SK-N-SH (cell line): ENCODE results near the gene PNPLA2. TPM values are rescaled to one million over a fixed set of nuclear protein-coding genes. Genes with fewer than 3 reads are reported as not detected.
A peak's percentile ranks its signal among the peaks of the same experiment; 100 is the strongest.

Experiments used
- CTCF ChIA-PET: fragments of 300-600, 350-600 bp; formaldehyde crosslinking; extraction: SDS; loops from one replicate; lab custom pipeline; 2021; lab: Yijun Ruan, JAX
- POLR2A ChIA-PET: fragments of 350-600 bp; sonication (Branson Sonifier 250); formaldehyde crosslinking; extraction: SDS; loops from one replicate; lab custom pipeline; 2020; ENCODE audit warnings: antibody characterized with exemption, inconsistent platforms; lab: Yijun Ruan, JAX
- DNase-seq: peaks from one replicate; pipeline ENCODE4 v3.0.0; 2012
- H2AFZ ChIP-seq: fragments of 200-600 bp; sonication (generic); 2 replicates; pipeline ENCODE4 v1.8.1; 2016; ENCODE audit warnings: antibody characterized with exemption, mild to moderate bottlenecking, low read depth
- H3F3A ChIP-seq: fragments of 200-600 bp; sonication (generic); replicated peaks from 2 replicates; pipeline ENCODE3; 2016; ENCODE audit warnings: antibody characterized with exemption, mild to moderate bottlenecking; ENCODE audit not compliant: insufficient read depth
- H3K27ac ChIP-seq, 2 experiments: fragments of 200-500 bp in 1 of 2; fragments of 200-600 bp in 1 of 2; sonication (Bioruptor generic) in 1 of 2; sonication (generic), shearing (Covaris generic) in 1 of 2; 2 replicates each; pipeline versions ENCODE4 v1.5.1 to v1.6.1; 2014 to 2016; ENCODE audit warnings: low read depth in 2 of 2, inconsistent platforms in 1 of 2, low read length in 1 of 2, mild to moderate bottlenecking in 1 of 2, mixed read lengths in 1 of 2
- H3K27me3 ChIP-seq: fragments of 200-600 bp; sonication (generic), shearing (Covaris generic); 2 replicates; pipeline ENCODE4 v1.6.1; 2016; ENCODE audit warnings: mixed run types; ENCODE audit not compliant: insufficient read depth
- H3K36me3 ChIP-seq, 2 experiments: fragments of 200-500 bp in 1 of 2; fragments of 200-600 bp in 1 of 2; sonication (Bioruptor generic) in 1 of 2; sonication (generic) in 1 of 2; replicated peaks in 1 of 2; 2 replicates each; pipeline versions ENCODE3 to v1.5.1; 2014 to 2016; ENCODE audit warnings: low read length in 1 of 2, mild to moderate bottlenecking in 1 of 2; ENCODE audit not compliant: insufficient read depth in 2 of 2, control insufficient read depth in 1 of 2
- H3K4me1 ChIP-seq, 2 experiments: fragments of 200-500 bp in 1 of 2; fragments of 200-600 bp in 1 of 2; sonication (Bioruptor generic) in 1 of 2; sonication (generic), shearing (Covaris generic) in 1 of 2; 2 replicates each; pipeline versions ENCODE4 v1.5.1 to v1.6.1; 2014 to 2016; ENCODE audit warnings: low read depth in 1 of 2, low read length in 1 of 2, mixed run types in 1 of 2; ENCODE audit not compliant: insufficient read depth in 2 of 2, control insufficient read depth in 1 of 2
- H3K4me2 ChIP-seq: fragments of 200-600 bp; sonication (generic), shearing (Covaris generic); 2 replicates; pipeline ENCODE4 v1.6.1; 2017; ENCODE audit warnings: mixed run types
- H3K4me3 ChIP-seq, 2 experiments: fragments of 200-500 bp in 1 of 2; fragments of 200-600 bp in 1 of 2; sonication (Bioruptor generic) in 1 of 2; sonication (generic), shearing (Covaris generic) in 1 of 2; 2 replicates each; pipeline versions ENCODE4 v1.5.1 to v1.8.1; 2014 to 2016; ENCODE audit warnings: low read depth in 2 of 2, inconsistent platforms in 1 of 2, low read length in 1 of 2, mild to moderate bottlenecking in 1 of 2, mixed read lengths in 1 of 2, moderate library complexity in 1 of 2
- H3K79me2 ChIP-seq: fragments of 200-600 bp; sonication (generic); 2 replicates; pipeline ENCODE4 v1.8.1; 2017; ENCODE audit warnings: mild to moderate bottlenecking; ENCODE audit not compliant: insufficient read depth
- H3K9ac ChIP-seq: fragments of 200-600 bp; sonication (generic); 2 replicates; pipeline ENCODE4 v1.6.1; 2017; ENCODE audit warnings: mixed run types
- H3K9me2 ChIP-seq: fragments of 200-600 bp; sonication (generic); 2 replicates; pipeline ENCODE4 v1.6.1; 2017; ENCODE audit warnings: mixed run types
- H3K9me3 ChIP-seq: fragments of 200-600 bp; sonication (generic); 2 replicates; pipeline ENCODE4 v1.6.1; 2017; ENCODE audit warnings: mixed run types, mild to moderate bottlenecking, moderate library complexity
- H4K20me1 ChIP-seq: fragments of 200-600 bp; sonication (generic); 2 replicates; pipeline ENCODE4 v1.6.1; 2017; ENCODE audit warnings: mild to moderate bottlenecking, mixed run types; ENCODE audit not compliant: insufficient read depth
- CHD2 ChIP-seq: fragments of 150-350 bp; IDR thresholded peaks from 2 replicates; pipeline ENCODE4 v1.6.1; 2018; ENCODE audit warnings: low read length; ENCODE audit not compliant: partially characterized antibody
- FOXM1 ChIP-seq: IDR thresholded peaks from 2 replicates; pipeline ENCODE4 v1.4.0; 2012; ENCODE audit warnings: low read depth, mild to moderate bottlenecking
- MXI1 ChIP-seq: IDR thresholded peaks from 2 replicates; pipeline ENCODE4 v1.6.1; 2012; ENCODE audit warnings: mild to moderate bottlenecking, low read depth, low read length, improper control_type of control experiment
- PBX3 ChIP-seq: IDR thresholded peaks from 2 replicates; pipeline ENCODE4; 2012
- REST ChIP-seq: IDR thresholded peaks from 2 replicates; pipeline ENCODE4 v1.6.1; 2012; ENCODE audit warnings: mild to moderate bottlenecking, low read depth, low read length, moderate library complexity
- USF2 ChIP-seq: fragments of 150-350 bp; IDR thresholded peaks from 2 replicates; pipeline ENCODE4 v1.6.1; 2017; ENCODE audit warnings: antibody characterized with exemption, low read length, low read depth, borderline replicate concordance
- WGBS: methylation state at CpG from one replicate; pipeline ENCODE4 v1.1.6; 2017; ENCODE audit warnings: low lambda C conversion rate; 5-methylcytosine and 5-hydroxymethylcytosine counted together
- polyA plus RNA-seq, 3 experiments: library from polyadenylated mRNA; depleted of rRNA; stranded (reverse); fragments of >200 nt; gene quantifications; 2 replicates each; pipeline ENCODE4 v1.2.3, GENCODE V29; 2012

PNPLA2 gene
- polyA plus RNA-seq, 1 of the 3 experiments (the other 2 are of a cell fraction): 60.3 TPM

GRCh38 chr11:803467-803742 lies 15.3 kb upstream of the PNPLA2 start:
- H3K9ac ChIP-seq: no peak overlapping the region

More at GRCh38 chr11:803467-803742, 15.3 kb upstream of the PNPLA2 start:
- Histone ChIP-seq H3K4me2 (peak overlapping the region; percentile 94), H3K4me1 (peaks cover 12 to 16% of the 10 kb centered on the region in 2 experiments; a peak in 2 of 4 replicates), H3K4me3 (peak overlapping the region in 1 of 2 experiments; percentile 62; a peak in 2 of 4 replicates), H3K9me3 (no peaks in the 10 kb centered on the region), H3K27ac (no peak overlapping the region), H3K27me3 (no peaks in the 10 kb centered on the region), H3K79me2 (peaks cover 45% of the 10 kb centered on the region), H4K20me1 (no peaks in the 10 kb centered on the region), H3K36me3 (peaks cover 0 to 38% of the 10 kb centered on the region in 2 experiments), H3F3A (peaks cover 12% of the 10 kb centered on the region), H2AFZ (no peak overlapping the region), H3K9me2 (no peaks in the 10 kb centered on the region)
- no CpG with 5 or more reads among the region's 8 CpGs for whole genome bisulfite sequencing
- no peak for DNase-seq
- CTCF ChIA-PET: interaction anchor here (0.8 to 2.9 kb wide), 2 partner anchors 16 to 20 kb away, joined by 4 to 13 read pairs; partner anchors contain the start of gene PNPLA2
- TF ChIP-seq USF2 (no peak), FOXM1 (no peak), REST (no peak), MXI1 (no peak), CHD2 (no peak), PBX3 (no peak)
- POLR2A ChIA-PET: interaction anchor here (1.6 to 2.0 kb wide), 2 partner anchors 9 to 15 kb away, joined by 7 to 8 read pairs; partner anchors contain the start of gene PNPLA2
